NT2/D1 (cell line): Measurements from ENCODE around the gene ZNF275.

Source experiments
- DNase-seq: peaks from one replicate; pipeline ENCODE4 v3.0.0-alpha.2; 2011; ENCODE audit warnings: low read depth, low spot score
- H3K27me3 ChIP-seq: 2 replicates; pipeline ENCODE4 v1.6.0; 2011; ENCODE audit warnings: mild to moderate bottlenecking; ENCODE audit not compliant: insufficient read length, insufficient read depth
- H3K36me3 ChIP-seq: 2 replicates; pipeline ENCODE4 v1.6.1; 2011; ENCODE audit warnings: mild to moderate bottlenecking, low read length, mixed read lengths; ENCODE audit not compliant: insufficient read depth, insufficient read length
- H3K4me1 ChIP-seq: 2 replicates; pipeline ENCODE4 v1.5.1; 2011; ENCODE audit not compliant: insufficient read depth, insufficient read length
- H3K4me3 ChIP-seq: 2 replicates; pipeline ENCODE4 v1.5.1; 2011; ENCODE audit warnings: low read depth; ENCODE audit not compliant: insufficient read length
- H3K9ac ChIP-seq: 2 replicates; pipeline ENCODE4 v1.6.0; 2011; ENCODE audit warnings: low read depth; ENCODE audit not compliant: insufficient read length
- H3K9me3 ChIP-seq: 2 replicates; pipeline ENCODE4 v1.5.1; 2011; ENCODE audit warnings: mild to moderate bottlenecking, low read length; ENCODE audit not compliant: insufficient read depth
- SUZ12 ChIP-seq: IDR thresholded peaks from 2 replicates; pipeline ENCODE4 v1.6.1; 2011; ENCODE audit not compliant: insufficient read length, insufficient read depth; ENCODE audit errors: extremely low read depth
- YY1 ChIP-seq: IDR thresholded peaks from 2 replicates; pipeline ENCODE4 v1.6.1; 2011; ENCODE audit not compliant: insufficient read length, insufficient read depth
- ZNF274 ChIP-seq: IDR thresholded peaks from 2 replicates; pipeline ENCODE4 v1.6.1; 2011; ENCODE audit warnings: mild to moderate bottlenecking, low read depth, low read length

Gene ZNF275

DNA sequence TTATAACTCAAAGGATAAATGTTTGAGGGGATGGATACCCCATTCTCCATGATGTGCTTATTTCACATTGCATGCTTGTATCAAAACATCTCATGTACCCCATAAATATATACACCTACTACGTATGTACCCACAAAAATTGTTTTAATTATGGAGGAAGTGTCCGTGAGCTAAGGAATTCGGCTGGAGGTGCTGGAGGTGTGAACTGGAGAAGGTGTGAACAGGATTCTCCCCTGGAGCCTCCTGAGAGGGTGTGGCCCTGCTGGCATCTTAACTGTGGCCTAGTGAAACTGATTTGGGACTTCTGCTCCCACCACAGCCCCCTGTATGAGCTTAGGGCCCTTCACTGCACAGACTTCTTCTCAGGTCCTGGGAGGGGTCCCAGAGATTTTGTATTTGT is 43.8 kb downstream of the ZNF275 start:
- TF ChIP-seq ZNF274: no peak
- TF ChIP-seq YY1: no peak
- TF ChIP-seq SUZ12: no peak
- Histone ChIP-seq H3K27me3 (no peaks in the 10 kb centered on the region), H3K9me3 (peaks cover 4% of the 10 kb centered on the region; the same call in 1 of the 2 replicates), H3K36me3 (no peaks in the 10 kb centered on the region), H3K4me1 (no peaks in the 10 kb centered on the region), H3K4me3 (no peak overlapping the region), H3K9ac (no peak overlapping the region)
- DNase-seq: no peak

DNA sequence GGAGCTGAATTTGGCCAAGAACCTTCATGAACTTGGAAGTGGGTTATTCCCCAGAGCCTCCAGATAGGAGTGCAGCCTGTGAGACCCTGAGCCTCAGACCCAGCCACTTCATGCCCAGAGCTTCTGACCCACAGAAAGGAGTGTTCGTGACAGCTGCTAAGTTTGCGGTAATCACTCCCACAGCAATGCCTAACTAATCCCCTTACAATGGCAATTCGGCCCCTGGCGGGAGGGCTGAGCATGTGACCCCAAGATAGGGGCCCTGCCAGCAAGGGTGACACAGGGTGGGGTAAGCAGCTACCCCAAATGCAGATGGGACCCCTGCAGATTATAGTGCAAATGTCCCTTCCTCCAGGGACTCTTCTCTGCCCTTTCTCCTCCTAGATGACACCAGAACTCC is 44.7 kb downstream of the ZNF275 start:
- Histone ChIP-seq H3K9me3 (peaks cover 6% of the 10 kb centered on the region; the same call in 1 of the 2 replicates), H3K27me3 (no peaks in the 10 kb centered on the region), H3K4me3 (no peak overlapping the region), H3K36me3 (no peaks in the 10 kb centered on the region), H3K9ac (no peak overlapping the region), H3K4me1 (no peaks in the 10 kb centered on the region)
- no peak for TF ChIP-seq ZNF274
- TF ChIP-seq SUZ12: no peak
- no peak for TF ChIP-seq YY1
- DNase-seq: no peak

DNA sequence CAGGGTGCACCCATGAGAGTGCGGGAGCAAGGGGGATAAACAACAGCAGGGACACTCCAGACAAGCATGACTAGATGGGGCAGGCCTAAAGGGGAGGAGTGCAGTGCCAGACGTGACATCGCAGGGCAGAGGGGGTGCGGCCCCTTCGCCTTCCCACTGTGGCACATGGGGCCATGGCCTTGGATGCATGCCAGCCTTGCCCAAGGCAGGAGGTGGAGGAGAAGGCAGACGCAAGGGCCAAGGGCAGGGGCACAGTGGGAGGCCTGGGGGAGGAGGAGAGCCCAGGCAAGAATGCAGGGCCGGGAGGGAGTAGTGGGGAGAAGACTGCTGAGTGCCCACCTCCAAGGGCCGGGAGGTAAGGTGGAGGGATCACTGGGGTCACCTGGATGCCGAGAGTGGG is 45.6 kb downstream of the ZNF275 start:
- Histone ChIP-seq H3K27me3 (no peaks in the 10 kb centered on the region), H3K4me3 (no peak overlapping the region), H3K4me1 (no peaks in the 10 kb centered on the region), H3K9ac (no peak overlapping the region), H3K36me3 (no peaks in the 10 kb centered on the region), H3K9me3 (peaks cover 6% of the 10 kb centered on the region; the same call in 1 of the 2 replicates)
- DNase-seq: no peak
- TF ChIP-seq SUZ12 (no peak), ZNF274 (no peak), YY1 (no peak)

DNA sequence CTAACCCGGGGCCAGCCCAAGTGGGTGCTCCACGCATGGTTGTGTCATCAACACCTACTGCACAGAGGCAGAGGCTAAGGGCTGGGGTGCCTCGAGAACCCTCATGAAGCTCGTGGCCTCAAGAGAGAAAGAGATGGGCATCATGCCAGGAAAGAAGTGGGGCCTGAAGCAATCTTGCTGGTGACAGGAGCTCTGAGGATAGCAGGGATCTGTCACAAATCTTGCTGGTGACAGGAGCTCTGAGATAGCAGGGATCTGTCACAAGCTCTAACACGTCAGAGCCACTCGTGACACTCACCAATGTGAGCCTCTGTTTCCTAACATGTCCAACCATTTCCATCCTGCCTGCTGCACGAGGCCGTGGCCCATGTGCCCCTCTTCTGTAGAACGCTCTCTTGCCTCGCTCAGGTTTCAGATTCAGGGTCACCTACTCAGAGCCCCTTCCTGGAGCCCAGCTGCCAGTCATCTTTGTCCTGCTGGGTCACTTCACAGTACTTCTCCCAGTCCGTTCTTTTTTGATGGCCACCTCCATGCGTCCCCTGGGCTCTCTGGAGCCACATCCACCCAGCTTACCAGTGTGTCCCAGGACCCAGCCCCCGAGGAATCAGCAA is 46.1 kb downstream of the ZNF275 start:
- peaks cover 6% of the 10 kb centered on the region; the same call in 1 of the 2 replicates for H3K9me3 ChIP-seq
- TF ChIP-seq ZNF274 (no peak), YY1 (no peak), SUZ12 (no peak)
- no peaks in the 10 kb centered on the region for H3K4me1 ChIP-seq
- no peaks in the 10 kb centered on the region for H3K36me3 ChIP-seq
- H3K9ac ChIP-seq: no peak overlapping the region
- H3K27me3 ChIP-seq: no peaks in the 10 kb centered on the region
- no peak for DNase-seq
- H3K4me3 ChIP-seq: no peak overlapping the region

DNA sequence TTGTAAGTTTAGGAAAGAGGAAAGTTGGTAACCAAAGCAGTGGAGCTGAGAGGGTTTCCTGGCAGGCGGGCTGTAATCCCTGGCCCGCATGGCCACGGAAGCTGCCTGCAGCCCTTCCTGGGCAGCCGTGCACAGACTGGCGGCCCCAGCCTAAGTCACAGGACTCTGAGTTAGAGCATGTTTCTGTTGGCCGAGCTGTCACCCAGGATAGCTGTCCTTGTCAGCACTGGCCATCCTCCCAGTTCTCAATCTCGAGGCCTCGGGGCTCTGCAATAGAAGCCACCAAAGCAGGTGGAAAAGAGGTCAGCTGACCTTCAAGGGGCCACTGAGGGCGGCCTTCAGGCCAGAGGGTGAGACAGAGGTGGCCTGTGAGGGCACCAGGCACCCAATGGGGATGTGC is 46.7 kb downstream of the ZNF275 start:
- DNase-seq: no peak
- no peak overlapping the region for H3K9ac ChIP-seq
- H3K4me3 ChIP-seq: no peak overlapping the region
- H3K36me3 ChIP-seq: no peaks in the 10 kb centered on the region
- no peaks in the 10 kb centered on the region for H3K27me3 ChIP-seq
- no peaks in the 10 kb centered on the region for H3K4me1 ChIP-seq
- peaks cover 6% of the 10 kb centered on the region; the same call in 1 of the 2 replicates for H3K9me3 ChIP-seq
- TF ChIP-seq YY1: no peak
- TF ChIP-seq SUZ12: no peak
- no peak for TF ChIP-seq ZNF274

DNA sequence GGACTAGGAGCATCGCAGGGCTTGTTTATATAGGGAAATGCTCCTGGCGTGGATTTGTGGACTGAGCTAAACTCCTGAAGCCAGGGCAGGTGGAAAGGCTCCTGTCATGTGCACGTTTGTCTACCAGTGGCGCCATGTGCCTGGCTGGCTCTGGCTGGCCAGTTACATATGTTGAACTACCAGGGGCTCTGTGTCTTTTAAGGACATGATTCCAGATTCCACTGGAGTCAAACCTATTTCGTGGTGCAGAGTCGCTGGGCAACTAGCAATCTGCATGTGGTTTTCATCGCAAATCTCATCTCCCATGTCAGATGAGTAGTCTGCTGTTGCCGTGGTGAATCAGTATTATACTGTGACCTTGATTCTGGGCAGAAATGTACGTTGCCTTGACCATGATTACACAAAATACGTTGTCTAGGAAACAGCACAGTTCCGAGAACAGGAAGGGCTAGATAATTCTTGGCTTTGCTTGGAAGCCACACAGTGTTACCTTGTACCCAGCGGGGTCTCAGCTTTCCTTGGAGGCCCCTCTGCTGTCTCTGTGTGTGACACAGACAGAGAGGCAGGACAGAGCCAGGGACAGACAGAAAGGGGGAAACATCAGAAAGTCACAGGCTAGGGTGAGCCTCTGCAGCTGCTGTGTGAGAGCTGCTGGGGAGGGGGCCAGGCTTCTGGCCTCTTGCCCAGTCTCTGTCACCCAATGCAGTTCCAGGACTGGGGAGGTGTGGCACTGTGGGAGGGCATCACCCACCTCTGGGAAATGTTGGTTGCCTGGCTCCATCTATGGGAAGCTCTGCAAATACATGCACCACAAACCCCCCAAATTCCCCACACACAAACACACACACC is 48.0 kb downstream of the ZNF275 start:
- Histone ChIP-seq H3K9ac (no peak overlapping the region), H3K9me3 (peaks cover 6% of the 10 kb centered on the region; the same call in 1 of the 2 replicates), H3K4me1 (no peaks in the 10 kb centered on the region), H3K4me3 (no peak overlapping the region), H3K36me3 (no peaks in the 10 kb centered on the region), H3K27me3 (no peaks in the 10 kb centered on the region)
- DNase-seq: no peak
- no peak for TF ChIP-seq ZNF274
- TF ChIP-seq YY1: no peak
- TF ChIP-seq SUZ12: no peak
